ENCODE data around the gene LINGO3.

Gene LINGO3

GRCh38 chr19:2339644-2340310 lies 31.8 kb upstream of the LINGO3 start:
- no peak for DNase-seq (ENCODE audit: low read depth)

GRCh38 chr19:2338751-2339643 lies 31.0 kb upstream of the LINGO3 start:
- DNase-seq (ENCODE audit: low read depth): no peak

- DNase-seq (ENCODE audit: low read depth): no peak
Measured at GRCh38 chr19:2338055-2338615, 30.2 kb upstream of the LINGO3 start.

GRCh38 chr19:2337329-2337707 lies 29.4 kb upstream of the LINGO3 start:
- no peak for DNase-seq (ENCODE audit: low read depth)

GRCh38 chr19:2336528-2337328 lies 28.8 kb upstream of the LINGO3 start:
- no peak for DNase-seq (ENCODE audit: low read depth)

GRCh38 chr19:2335848-2336247 lies 27.9 kb upstream of the LINGO3 start:
- DNase-seq (ENCODE audit: low read depth): no peak

- no peak for DNase-seq (ENCODE audit: low read depth)
Measured at GRCh38 chr19:2334986-2335846, 27.3 kb upstream of the LINGO3 start.

GRCh38 chr19:2334426-2334825 lies 26.5 kb upstream of the LINGO3 start:
- DNase-seq (ENCODE audit: low read depth): no peak

GRCh38 chr19:2333807-2334211 lies 25.9 kb upstream of the LINGO3 start:
- DNase-seq (ENCODE audit: low read depth): no peak

GRCh38 chr19:2333027-2333806 lies 25.3 kb upstream of the LINGO3 start:
- DNase-seq (ENCODE audit: low read depth): no peak

- peak; percentile 23 for DNase-seq (ENCODE audit: low read depth)
Measured at GRCh38 chr19:2332341-2333026, 24.5 kb upstream of the LINGO3 start.

- no peak for DNase-seq (ENCODE audit: low read depth)
Measured at GRCh38 chr19:2331601-2332246, 23.8 kb upstream of the LINGO3 start.

- no peak for DNase-seq (ENCODE audit: low read depth)
Measured at GRCh38 chr19:2330632-2331284, 22.8 kb upstream of the LINGO3 start.

- DNase-seq (ENCODE audit: low read depth): no peak
Measured at GRCh38 chr19:2330255-2330631, 22.3 kb upstream of the LINGO3 start.

- DNase-seq (ENCODE audit: low read depth): no peak
Measured at GRCh38 chr19:2329501-2329916, 21.6 kb upstream of the LINGO3 start.

GRCh38 chr19:2329149-2329478 lies 21.2 kb upstream of the LINGO3 start:
- no peak for DNase-seq (ENCODE audit: low read depth)

GRCh38 chr19:2328401-2329148 lies 20.6 kb upstream of the LINGO3 start, which contains the start of the genes LSM7 and SPPL2B:
TSS of gene LSM7 (minus strand) at chr19:2328586. CDS start at chr19:2328566, 20 bp downstream.
TSS of gene SPPL2B (plus strand) at chr19:2328684. CDS start at chr19:2328710, 26 bp downstream.
- DNase-seq (ENCODE audit: low read depth): peak; percentile 88
